GM19035 (cell line): ENCODE data around the gene CYP4V2.
A peak's percentile ranks its signal among the peaks of the same experiment; 100 is the strongest.

ENCODE experiments used
- ATAC-seq: cut with Tn5 transposase; IDR thresholded peaks from one replicate; pipeline ENCODE4 v1.9.1; 2021; ENCODE audit not compliant: unreplicated experiment

Gene CYP4V2

GRCh38 chr4:186191200-186192065, at the start of gene CYP4V2:
Gene CYP4V2, plus strand, starts transcription at chr4:186191567. Its CDS starts 257 bp downstream, at chr4:186191824.
- peak; percentile 84 for ATAC-seq

- ATAC-seq, result no peak
Observed at GRCh38 chr4:186144198-186144945, 47.0 kb upstream of the CYP4V2 start.

- no peak for ATAC-seq
Observed at GRCh38 chr4:186144946-186145569, 46.3 kb upstream of the CYP4V2 start.

GRCh38 chr4:186146458-186146857, 44.9 kb upstream of the CYP4V2 start:
- ATAC-seq, result no peak

- no peak for ATAC-seq
Observed at GRCh38 chr4:186148336-186148975, 42.9 kb upstream of the CYP4V2 start.

- no peak for ATAC-seq
Observed at GRCh38 chr4:186149872-186150271, 41.5 kb upstream of the CYP4V2 start.

- no peak for ATAC-seq
Observed at GRCh38 chr4:186150926-186151325, 40.4 kb upstream of the CYP4V2 start.

GRCh38 chr4:186151499-186151898, 39.9 kb upstream of the CYP4V2 start:
- peak; percentile 40 for ATAC-seq

GRCh38 chr4:186158021-186158813, 33.1 kb upstream of the CYP4V2 start:
- ATAC-seq, result no peak

- ATAC-seq, result no peak
Observed at GRCh38 chr4:186158966-186159365, 32.4 kb upstream of the CYP4V2 start.

GRCh38 chr4:186159613-186160012, 31.8 kb upstream of the CYP4V2 start:
- ATAC-seq, result no peak

- ATAC-seq, result peak; percentile 98
Observed at GRCh38 chr4:186161138-186161537, 30.2 kb upstream of the CYP4V2 start.

- ATAC-seq, result no peak
Observed at GRCh38 chr4:186166852-186167512, 24.4 kb upstream of the CYP4V2 start.

GRCh38 chr4:186167605-186168004, 23.8 kb upstream of the CYP4V2 start:
- ATAC-seq, result no peak

GRCh38 chr4:186168750-186169149, 22.6 kb upstream of the CYP4V2 start:
- ATAC-seq, result no peak

- ATAC-seq, result no peak
Observed at GRCh38 chr4:186169333-186169944, 21.9 kb upstream of the CYP4V2 start.

- ATAC-seq, result no peak
Observed at GRCh38 chr4:186169945-186170802, 21.2 kb upstream of the CYP4V2 start.

- ATAC-seq, result no peak
Observed at GRCh38 chr4:186170966-186171365, 20.4 kb upstream of the CYP4V2 start.
